Hepatocyte (in vitro differentiated cells): Measurements from ENCODE around the gene SKP1. TPM values are rescaled to one million over a fixed set of nuclear protein-coding genes. Genes with fewer than 3 reads are reported as not detected.
A peak's percentile ranks its signal among the peaks of the same experiment; 100 is the strongest.

Source experiments
- DNase-seq: peaks from one replicate; pipeline ENCODE4 v3.0.0-alpha.2; 2016; ENCODE audit warnings: low spot score
- H2AFZ ChIP-seq: fragments of 200-600 bp; sonication (generic); 2 replicates; pipeline ENCODE4 v1.6.0; 2016; ENCODE audit warnings: antibody characterized with exemption, mild to moderate bottlenecking
- H3K27ac ChIP-seq: fragments of 200-600 bp; sonication (generic); 2 replicates; pipeline ENCODE4 v1.5.1; 2016; ENCODE audit warnings: mild to moderate bottlenecking
- H3K27me3 ChIP-seq: fragments of 200-600 bp; sonication (generic); 2 replicates; pipeline ENCODE4 v1.6.1; 2016
- H3K36me3 ChIP-seq: fragments of 200-600 bp; sonication (generic); replicated peaks from 2 replicates; pipeline ENCODE4 v1.5.1; 2016; ENCODE audit warnings: low read depth; ENCODE audit not compliant: insufficient read depth
- H3K4me1 ChIP-seq: fragments of 200-600 bp; sonication (generic); 2 replicates; pipeline ENCODE4 v1.5.1; 2016; ENCODE audit warnings: mild to moderate bottlenecking, moderate library complexity; ENCODE audit not compliant: insufficient read depth
- H3K4me2 ChIP-seq: fragments of 200-600 bp; sonication (generic); 2 replicates; pipeline ENCODE4 v1.6.0; 2016
- H3K4me3 ChIP-seq: fragments of 200-600 bp; sonication (generic); 2 replicates; pipeline ENCODE4 v1.5.1; 2016; ENCODE audit warnings: mild to moderate bottlenecking
- H3K79me2 ChIP-seq: fragments of 200-600 bp; sonication (generic); 2 replicates; pipeline ENCODE4 v1.6.0; 2017; ENCODE audit warnings: mild to moderate bottlenecking
- H3K9me2 ChIP-seq: fragments of 200-600 bp; sonication (generic); replicated peaks from 2 replicates; pipeline ENCODE4 v1.6.0; 2017; ENCODE audit warnings: mild to moderate bottlenecking; ENCODE audit not compliant: insufficient read depth
- H3K9me3 ChIP-seq: fragments of 200-600 bp; sonication (generic); 2 replicates; pipeline ENCODE4 v1.5.1; 2016; ENCODE audit warnings: low read depth, mild to moderate bottlenecking
- H4K20me1 ChIP-seq: fragments of 200-600 bp; sonication (generic); 2 replicates; pipeline ENCODE4 v1.6.0; 2016; ENCODE audit warnings: mild to moderate bottlenecking; ENCODE audit not compliant: insufficient read depth, poor library complexity, severe bottlenecking
- CTCF ChIP-seq: fragments of 200-600 bp; sonication (generic); IDR thresholded peaks from 2 replicates; pipeline ENCODE4 v1.5.1; 2016; ENCODE audit warnings: antibody characterized with exemption, mild to moderate bottlenecking; ENCODE audit not compliant: poor library complexity
- EZH2 ChIP-seq: fragments of 200-600 bp; sonication (generic); IDR thresholded peaks from 2 replicates; pipeline ENCODE4 v1.6.1; 2016; ENCODE audit warnings: antibody characterized with exemption, mild to moderate bottlenecking, borderline replicate concordance
- EZH2phosphoT487 ChIP-seq: fragments of 200-600 bp; sonication (generic); IDR thresholded peaks from one replicate; pipeline ENCODE4 v1.6.1; 2018; ENCODE audit warnings: antibody characterized with exemption, mild to moderate bottlenecking, low read depth, moderate library complexity; ENCODE audit not compliant: unreplicated experiment, severe bottlenecking
- WGBS: methylation state at CpG from one replicate; pipeline ENCODE4 v1.1.6; 2016; ENCODE audit warnings: low lambda C conversion rate; ENCODE audit errors: missing lambda C conversion rate; 5-methylcytosine and 5-hydroxymethylcytosine counted together
- polyA plus RNA-seq: library from polyadenylated mRNA; unstranded; fragments of >200 nt; fragmentation: Nextera tagmentation; extraction: Ambion mirVana; gene quantifications from 2 replicates; pipeline ENCODE4 v1.2.1, GENCODE V29; 2016
- total RNA-seq: library from RNA; depleted of rRNA; stranded (reverse); fragments of >200 nt; gene quantifications from 2 replicates; pipeline ENCODE4 v1.2.3, GENCODE V29; 2014

SKP1 gene
- total and polyA plus RNA-seq, 2 experiments from 2014 or later = 543 to 723 TPM

- H3K4me1 ChIP-seq = no peaks in the 10 kb centered on the region
- no peak overlapping the region for H3K27ac ChIP-seq
- no peaks in the 10 kb centered on the region for H3K36me3 ChIP-seq
- no peaks in the 10 kb centered on the region for H3K9me3 ChIP-seq
- H3K9me2 ChIP-seq = no peaks in the 10 kb centered on the region
- 94% methylated on average over 3 of the region's 3 CpGs for WGBS
- H3K4me2 ChIP-seq = no peak overlapping the region
- no peak overlapping the region for H3K4me3 ChIP-seq
- H4K20me1 ChIP-seq = peaks cover 30% of the 10 kb centered on the region
- no peak for DNase-seq
- H3K27me3 ChIP-seq = no peaks in the 10 kb centered on the region
- H2AFZ ChIP-seq = no peak overlapping the region
- H3K79me2 ChIP-seq = peaks cover 62% of the 10 kb centered on the region
- TF ChIP-seq EZH2phosphoT487 (no peak), CTCF (no peak), EZH2 (no peak)
These were observed 25.0 kb downstream of the SKP1 start for GRCh38 chr5:134151723-134152122.

GRCh38 chr5:134149571-134150303, 27.0 kb downstream of the SKP1 start:
- Histone ChIP-seq H3K36me3 (no peaks in the 10 kb centered on the region), H3K4me1 (no peaks in the 10 kb centered on the region), H4K20me1 (peaks cover 36% of the 10 kb centered on the region), H3K27ac (peak overlapping the region; percentile 37), H3K79me2 (peaks cover 75% of the 10 kb centered on the region), H3K9me3 (no peaks in the 10 kb centered on the region), H3K27me3 (no peaks in the 10 kb centered on the region), H3K4me3 (no peak overlapping the region), H3K4me2 (no peak overlapping the region), H2AFZ (no peak overlapping the region), H3K9me2 (no peaks in the 10 kb centered on the region)
- 78% methylated on average over 4 of the region's 4 CpGs for WGBS
- TF ChIP-seq EZH2phosphoT487 (no peak), CTCF (no peak), EZH2 (no peak)
- no peak for DNase-seq

GRCh38 chr5:134148986-134149539, 27.7 kb downstream of the SKP1 start:
- Histone ChIP-seq H3K4me1 (no peaks in the 10 kb centered on the region), H3K4me3 (no peak overlapping the region), H3K9me2 (no peaks in the 10 kb centered on the region), H3K36me3 (no peaks in the 10 kb centered on the region), H3K9me3 (no peaks in the 10 kb centered on the region), H3K4me2 (no peak overlapping the region), H3K27ac (no peak overlapping the region), H4K20me1 (peaks cover 33% of the 10 kb centered on the region), H3K27me3 (no peaks in the 10 kb centered on the region), H3K79me2 (peaks cover 82% of the 10 kb centered on the region), H2AFZ (no peak overlapping the region)
- 88% methylated on average over 6 of the region's 6 CpGs for WGBS
- TF ChIP-seq EZH2 = no peak
- no peak for TF ChIP-seq CTCF
- no peak for TF ChIP-seq EZH2phosphoT487
- no peak for DNase-seq
